Keratinocyte (primary cell): Measurements from ENCODE around the gene CDYL2. TPM values are rescaled to one million over a fixed set of nuclear protein-coding genes. Genes with fewer than 3 reads are reported as not detected.

Experiments
- DNase-seq: peaks from one replicate; pipeline ENCODE4 v3.0.0-alpha.2; 2011; ENCODE audit warnings: low read depth, missing footprints, low spot score
- FAIRE-seq: peaks from 2 replicates; lab custom pipeline; 2011; peaks lifted over from hg19 to GRCh38; lab: Jason Lieb, UNC
- H2AFZ ChIP-seq: 2 replicates; pipeline ENCODE4 v1.6.0; 2012; ENCODE audit warnings: low read length, control low read depth, inconsistent platforms; ENCODE audit not compliant: control insufficient read depth
- H3K27ac ChIP-seq: 2 replicates; pipeline ENCODE4 v1.5.1; 2011; ENCODE audit warnings: low read length; ENCODE audit not compliant: control insufficient read depth, insufficient read depth
- H3K27me3 ChIP-seq: 3 replicates; pipeline ENCODE4 v1.6.0; 2011; ENCODE audit warnings: low read length; ENCODE audit not compliant: control insufficient read depth, insufficient read depth; ENCODE audit errors: extremely low read depth
- H3K36me3 ChIP-seq, 2 experiments: 2 replicates in 1 of 2; 3 replicates in 1 of 2; pipeline ENCODE4 v1.5.1; 2011; ENCODE audit warnings: low read length in 2 of 2, mild to moderate bottlenecking in 1 of 2; ENCODE audit not compliant: control insufficient read depth in 2 of 2, insufficient read depth in 2 of 2; ENCODE audit errors: extremely low read depth in 1 of 2
- H3K4me1 ChIP-seq: 3 replicates; pipeline ENCODE4 v1.5.1; 2011; ENCODE audit warnings: low read length; ENCODE audit not compliant: control insufficient read depth, insufficient read depth; ENCODE audit errors: extremely low read depth
- H3K4me2 ChIP-seq: 3 replicates; pipeline ENCODE4 v1.6.0; 2011; ENCODE audit warnings: low read depth, low read length; ENCODE audit not compliant: control insufficient read depth, insufficient read depth; ENCODE audit errors: extremely low read depth
- H3K4me3 ChIP-seq, 3 experiments: fragments of 200-600 bp in 1 of 3; sonication (generic) in 1 of 3; 2 replicates in 2 of 3; 3 replicates in 1 of 3; pipeline ENCODE4 v1.5.1; 2011 to 2016; ENCODE audit warnings: low read length in 3 of 3, mild to moderate bottlenecking in 3 of 3, control low read depth in 2 of 3, inconsistent platforms in 1 of 3, low read depth in 1 of 3, mixed read lengths in 1 of 3, mixed run types in 1 of 3, moderate library complexity in 1 of 3; ENCODE audit not compliant: control insufficient read depth in 2 of 3, insufficient read depth in 2 of 3; ENCODE audit errors: extremely low read depth in 1 of 3
- H3K79me2 ChIP-seq: 2 replicates; pipeline ENCODE4 v1.6.0; 2012; ENCODE audit warnings: low read length; ENCODE audit not compliant: control insufficient read depth, insufficient read depth
- H3K9ac ChIP-seq: 3 replicates; pipeline ENCODE4 v1.6.0; 2011; ENCODE audit warnings: low read length; ENCODE audit not compliant: control insufficient read depth, insufficient read depth; ENCODE audit errors: extremely low read depth
- H3K9me1 ChIP-seq: 3 replicates; pipeline ENCODE4 v1.6.0; 2011; ENCODE audit warnings: low read length; ENCODE audit not compliant: control insufficient read depth, insufficient read depth; ENCODE audit errors: extremely low read depth
- H3K9me3 ChIP-seq: 2 replicates; pipeline ENCODE4 v1.5.1; 2012; ENCODE audit warnings: low read depth, low read length; ENCODE audit not compliant: control insufficient read depth
- H4K20me1 ChIP-seq: 3 replicates; pipeline ENCODE4 v1.6.0; 2011; ENCODE audit warnings: low read length; ENCODE audit not compliant: control insufficient read depth, insufficient read depth; ENCODE audit errors: extremely low read depth
- CTCF ChIP-seq, 3 experiments: IDR thresholded peaks in 1 of 3; conservative IDR thresholded peaks in 1 of 3; optimal IDR thresholded peaks in 1 of 3; 2 replicates in 2 of 3; 3 replicates in 1 of 3; pipeline versions ENCODE3 to v1.5.1; 2011; ENCODE audit warnings: low read length in 3 of 3, mild to moderate bottlenecking in 3 of 3, moderate library complexity in 2 of 3, control low read depth in 1 of 3, inconsistent platforms in 1 of 3; ENCODE audit not compliant: insufficient read depth in 2 of 3; ENCODE audit errors: extremely low read depth in 1 of 3
- EZH2 ChIP-seq: IDR thresholded peaks from one replicate; pipeline ENCODE4 v1.6.1; 2012; ENCODE audit warnings: inconsistent platforms, mild to moderate bottlenecking, low read length, moderate library complexity
- dilution Hi-C: fragments of 300-500 bp; cut with MboI; formaldehyde crosslinking; loops from one replicate; pipeline ENCODE4 v1.7.0; 2020; ENCODE audit warnings: low sequenced_read_pairs; ENCODE audit not compliant: extremely low pct_ligation_motif_present
- polyA plus RNA-seq, 5 experiments: library from polyadenylated mRNA; depleted of rRNA in 3 of 5; stranded (reverse) in 3 of 5; stranded (forward) in 1 of 5; unstranded in 1 of 5; fragments of >200 nt; gene quantifications; 1 replicate in 1 of 5; 2 replicates in 3 of 5; 3 replicates in 1 of 5; pipeline versions ENCODE4 v1.2.1 to v1.2.3, GENCODE V29; 2011 to 2012; ENCODE audit warnings: missing spikeins in 2 of 5, low read depth in 1 of 5, low replicate concordance in 1 of 5

CDYL2 gene
- polyA plus RNA-seq, 1 donor (not counting 4 experiments of a cell fraction or from before 2014, with no cell fraction given) = 2.0 TPM

- no peak for FAIRE-seq
- Histone ChIP-seq H3K27me3 (no peaks in the 10 kb centered on the region), H3K27ac (no peak overlapping the region), H4K20me1 (no peaks in the 10 kb centered on the region), H3K4me1 (no peaks in the 10 kb centered on the region), H3K9me3 (no peaks in the 10 kb centered on the region), H3K4me2 (no peak overlapping the region), H3K4me3 (no peak overlapping the region), H3K36me3 (no peaks in the 10 kb centered on the region), H2AFZ (no peak overlapping the region), H3K79me2 (no peaks in the 10 kb centered on the region), H3K9ac (no peak overlapping the region), H3K9me1 (no peaks in the 10 kb centered on the region)
- no peak for DNase-seq
- no peak for TF ChIP-seq EZH2
- TF ChIP-seq CTCF (optimal IDR thresholded peaks at IDR 0.05 in 1 of 3, IDR thresholded peaks at IDR 0.05 in 1 of 3, conservative IDR thresholded peaks at IDR 0.05 in 1 of 3; ENCODE audit: extremely low read depth in 1 of 3, insufficient read depth in 2 of 3, low read length in 3 of 3) = no peak
- dilution Hi-C loops = no loop called here
These were observed 124.4 kb downstream of the CDYL2 start for GRCh38 chr16:80680046-80680445.

- no peak for FAIRE-seq
- Histone ChIP-seq H3K36me3 (no peaks in the 10 kb centered on the region), H3K79me2 (no peaks in the 10 kb centered on the region), H3K27ac (no peak overlapping the region), H4K20me1 (no peaks in the 10 kb centered on the region), H2AFZ (no peak overlapping the region), H3K4me3 (no peak overlapping the region), H3K4me1 (no peaks in the 10 kb centered on the region), H3K9me3 (no peaks in the 10 kb centered on the region), H3K4me2 (no peak overlapping the region), H3K9me1 (no peaks in the 10 kb centered on the region), H3K9ac (no peak overlapping the region), H3K27me3 (no peaks in the 10 kb centered on the region)
- no peak for DNase-seq
- no peak for TF ChIP-seq CTCF (optimal IDR thresholded peaks at IDR 0.05 in 1 of 3, IDR thresholded peaks at IDR 0.05 in 1 of 3, conservative IDR thresholded peaks at IDR 0.05 in 1 of 3; ENCODE audit: extremely low read depth in 1 of 3, insufficient read depth in 2 of 3, low read length in 3 of 3)
- TF ChIP-seq EZH2 = no peak
- dilution Hi-C loops = no loop called here
These were observed 129.5 kb downstream of the CDYL2 start for GRCh38 chr16:80674884-80675283.
